Measurements from ENCODE around the gene APP.

The APP gene

DNA sequence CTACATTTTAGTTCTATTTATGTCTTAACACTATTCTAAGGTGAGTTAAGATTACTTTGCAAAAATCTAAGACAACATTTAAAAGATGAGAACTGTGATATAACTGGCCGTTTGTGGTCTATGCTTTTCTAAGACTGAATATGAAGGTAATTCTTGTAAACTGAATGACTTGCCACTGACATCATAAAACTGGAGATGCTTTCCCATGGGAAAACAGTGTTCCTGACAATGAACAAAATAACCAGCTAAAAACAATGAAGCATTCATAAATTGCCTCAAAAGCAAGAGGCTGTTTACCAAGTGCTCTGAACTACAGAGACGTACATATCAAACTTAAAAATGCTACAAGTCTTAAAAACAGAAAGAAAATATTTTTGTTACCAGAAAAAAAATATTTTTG, 54.7 kb downstream of the APP start:
- POLR2A ChIA-PET (ENCODE audit: low non-redundant PET) = no interaction called here
- no peak overlapping the region for H3K27ac ChIP-seq
- TF ChIP-seq, protein P1, sequence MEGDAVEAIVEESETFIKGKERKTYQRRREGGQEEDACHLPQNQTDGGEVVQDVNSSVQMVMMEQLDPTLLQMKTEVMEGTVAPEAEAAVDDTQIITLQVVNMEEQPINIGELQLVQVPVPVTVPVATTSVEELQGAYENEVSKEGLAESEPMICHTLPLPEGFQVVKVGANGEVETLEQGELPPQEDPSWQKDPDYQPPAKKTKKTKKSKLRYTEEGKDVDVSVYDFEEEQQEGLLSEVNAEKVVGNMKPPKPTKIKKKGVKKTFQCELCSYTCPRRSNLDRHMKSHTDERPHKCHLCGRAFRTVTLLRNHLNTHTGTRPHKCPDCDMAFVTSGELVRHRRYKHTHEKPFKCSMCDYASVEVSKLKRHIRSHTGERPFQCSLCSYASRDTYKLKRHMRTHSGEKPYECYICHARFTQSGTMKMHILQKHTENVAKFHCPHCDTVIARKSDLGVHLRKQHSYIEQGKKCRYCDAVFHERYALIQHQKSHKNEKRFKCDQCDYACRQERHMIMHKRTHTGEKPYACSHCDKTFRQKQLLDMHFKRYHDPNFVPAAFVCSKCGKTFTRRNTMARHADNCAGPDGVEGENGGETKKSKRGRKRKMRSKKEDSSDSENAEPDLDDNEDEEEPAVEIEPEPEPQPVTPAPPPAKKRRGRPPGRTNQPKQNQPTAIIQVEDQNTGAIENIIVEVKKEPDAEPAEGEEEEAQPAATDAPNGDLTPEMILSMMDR (conservative IDR thresholded peaks at IDR 0.05; ENCODE audit: low read depth) = no peak
- CTCF ChIA-PET = no interaction called here
- DNase-seq (ENCODE audit: low spot score) = no peak

DNA sequence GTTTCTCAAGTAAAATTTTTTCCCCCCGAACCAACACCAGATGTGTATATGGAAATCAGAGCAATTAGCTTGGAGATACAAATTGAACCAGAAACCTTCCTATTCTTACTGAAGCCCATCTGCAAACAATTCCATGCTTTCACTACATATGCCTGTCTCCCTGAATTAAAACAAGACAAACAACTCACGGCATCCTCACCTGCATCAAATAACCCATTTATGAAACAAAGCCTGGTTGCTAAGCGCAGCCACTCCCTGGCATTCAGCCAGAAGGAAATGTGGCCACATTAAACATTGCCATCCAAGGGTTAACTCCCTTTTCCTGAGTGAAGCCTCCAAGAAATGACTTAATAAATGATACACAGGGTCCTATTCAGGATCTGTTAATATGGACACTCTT, 55.3 kb downstream of the APP start:
- no peak for DNase-seq (ENCODE audit: low spot score)
- H3K27ac ChIP-seq = no peak overlapping the region
- TF ChIP-seq, protein P1 (conservative IDR thresholded peaks at IDR 0.05; ENCODE audit: low read depth) = no peak
- CTCF ChIA-PET = no interaction called here
- POLR2A ChIA-PET (ENCODE audit: low non-redundant PET) = no interaction called here

GRCh38 chr21:26112975-26113374, 57.6 kb downstream of the APP start:
- no peak for DNase-seq (ENCODE audit: low spot score)
- CTCF ChIA-PET = no interaction called here
- H3K27ac ChIP-seq = no peak overlapping the region
- TF ChIP-seq, protein P1 (conservative IDR thresholded peaks at IDR 0.05; ENCODE audit: low read depth) = no peak
- POLR2A ChIA-PET (ENCODE audit: low non-redundant PET) = no interaction called here

GRCh38 chr21:26112127-26112742, 58.3 kb downstream of the APP start:
- H3K27ac ChIP-seq = no peak overlapping the region
- DNase-seq (ENCODE audit: low spot score) = no peak
- ChIA-PET POLR2A (ENCODE audit: low non-redundant PET) (no interaction called here), CTCF (no interaction called here)
- TF ChIP-seq, protein P1 (conservative IDR thresholded peaks at IDR 0.05; ENCODE audit: low read depth) = no peak

- DNase-seq (ENCODE audit: low spot score) = no peak
- POLR2A ChIA-PET (ENCODE audit: low non-redundant PET) = no interaction called here
- no peak overlapping the region for H3K27ac ChIP-seq
- CTCF ChIA-PET = interaction anchor here (0.6 to 2.1 kb wide), 3 partner anchors 12 to 147 kb away, joined by 3 to 8 read pairs (median 3); no protein-coding TSS in a partner anchor
- TF ChIP-seq, protein P1 (conservative IDR thresholded peaks at IDR 0.05; ENCODE audit: low read depth) = no peak
Measured at GRCh38 chr21:26110715-26111114, 59.9 kb downstream of the APP start.

DNA sequence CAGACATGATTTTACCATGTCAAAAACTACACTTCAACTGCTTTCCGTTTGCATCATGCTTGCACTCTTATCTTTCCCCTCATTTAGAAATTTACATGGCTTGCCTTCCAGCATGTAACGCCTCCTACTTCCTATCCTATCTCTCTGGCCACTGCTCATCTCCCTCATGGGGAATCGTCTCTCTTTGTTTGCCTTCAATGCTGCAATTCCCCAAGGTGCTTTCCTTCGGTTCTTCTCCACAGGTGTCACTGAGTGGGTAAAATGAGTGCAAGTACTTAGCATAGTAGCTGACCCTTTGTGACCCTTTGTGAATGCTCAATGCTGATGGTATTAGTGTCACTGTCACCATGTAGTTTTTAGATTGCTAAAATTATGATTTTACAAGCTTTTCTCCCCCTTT, 63.1 kb downstream of the APP start:
- no peak for DNase-seq (ENCODE audit: low spot score)
- TF ChIP-seq, protein P1 (conservative IDR thresholded peaks at IDR 0.05; ENCODE audit: low read depth) = no peak
- H3K27ac ChIP-seq = no peak overlapping the region
- ChIA-PET POLR2A (ENCODE audit: low non-redundant PET) (no interaction called here), CTCF (no interaction called here)
